HCT116 (cell line): ENCODE data around the gene SLC24A2. TPM values are rescaled to one million over a fixed set of nuclear protein-coding genes. Genes with fewer than 3 reads are reported as not detected.

Experiments used
- ATAC-seq: fragments of 200-7000 bp; cut with Tn5 transposase; 2 replicates; pipeline ENCODE4 v1.9.1; 2020; ENCODE audit warnings: mild to moderate bottlenecking, moderate library complexity
- BruUV-seq: library from RNA; stranded (reverse); fragments of 400-500 nt; replicated peaks from 2 replicates; lab custom pipeline; 2021; lab: Mats Ljungman, UMichigan
- CTCF ChIA-PET: fragments of 300-600 bp; sonication (Branson Sonifier 250); formaldehyde crosslinking; loops from one replicate; lab custom pipeline; 2021; ENCODE audit warnings: antibody characterized with exemption; lab: Charles Lee
- POLR2A ChIA-PET: fragments of 300-600, 350-600 bp; sonication (Branson Sonifier 250); formaldehyde crosslinking; loops from one replicate; lab custom pipeline; 2021; ENCODE audit warnings: antibody characterized with exemption; lab: Charles Lee
- RAD21 ChIA-PET, 2 experiments: fragments of 300-600 bp; sonication (Branson Sonifier 250); formaldehyde crosslinking; loops; one replicate each; lab custom pipeline; 2023; ENCODE audit warnings: low total read pairs in 2 of 2; ENCODE audit not compliant: uncharacterized antibody in 2 of 2, unreplicated experiment in 2 of 2, low non-redundant PET in 1 of 2; lab: Charles Lee
- DNase-seq: peaks from one replicate; pipeline ENCODE4 v3.0.0-alpha.2; 2010; ENCODE audit warnings: low read depth, low spot score
- H2AFZ ChIP-seq: fragments of 200-600 bp; shearing (Covaris generic), sonication (generic); 2 replicates; pipeline ENCODE4 v1.6.1; 2017; ENCODE audit warnings: low read depth, mixed run types, mixed read lengths, antibody characterized with exemption, low read length; ENCODE audit not compliant: poor library complexity, severe bottlenecking
- H3K27ac ChIP-seq: 2 replicates; pipeline ENCODE4 v1.5.1; 2012; ENCODE audit warnings: low read depth, low read length
- H3K27me3 ChIP-seq: fragments of 200-600 bp; sonication (generic); 2 replicates; pipeline ENCODE4 v1.6.1; 2016; ENCODE audit warnings: mixed run types, low read length, mixed read lengths; ENCODE audit not compliant: insufficient read depth
- H3K36me3 ChIP-seq, 2 experiments: fragments of 200-500 bp in 1 of 2; fragments of 200-600 bp in 1 of 2; sonication (Bioruptor generic) in 1 of 2; sonication (generic) in 1 of 2; 2 replicates each; pipeline versions ENCODE4 v1.5.1 to v1.6.1; 2014 to 2016; ENCODE audit warnings: low read length in 2 of 2, inconsistent platforms in 1 of 2, mixed read lengths in 1 of 2, mixed run types in 1 of 2; ENCODE audit not compliant: insufficient read depth in 2 of 2, control insufficient read depth in 1 of 2
- H3K4me1 ChIP-seq, 2 experiments: fragments of 200-600 bp in 1 of 2; sonication (generic) in 1 of 2; 2 replicates each; pipeline versions ENCODE4 v1.5.1 to v1.6.1; 2012 to 2017; ENCODE audit warnings: low read length in 2 of 2, inconsistent platforms in 1 of 2, mild to moderate bottlenecking in 1 of 2, mixed read lengths in 1 of 2, mixed run types in 1 of 2, moderate library complexity in 1 of 2; ENCODE audit not compliant: insufficient read depth in 2 of 2, control insufficient read depth in 1 of 2
- H3K4me2 ChIP-seq: fragments of 200-600 bp; sonication (generic); 2 replicates; pipeline ENCODE4 v1.6.1; 2017; ENCODE audit warnings: mixed run types, low read length, mixed read lengths
- H3K4me3 ChIP-seq, 2 experiments: fragments of 200-600 bp in 1 of 2; sonication (generic) in 1 of 2; replicated peaks in 1 of 2; 2 replicates each; pipeline ENCODE4 v1.5.1; 2011 to 2016; ENCODE audit warnings: low read length in 2 of 2, control low read depth in 1 of 2, low read depth in 1 of 2, mild to moderate bottlenecking in 1 of 2, mixed read lengths in 1 of 2, mixed run types in 1 of 2
- H3K79me2 ChIP-seq: fragments of 200-600 bp; sonication (generic); 2 replicates; pipeline ENCODE4 v1.6.1; 2017; ENCODE audit warnings: mild to moderate bottlenecking, mixed run types, low read length, moderate library complexity, mixed read lengths; ENCODE audit not compliant: insufficient read depth
- H3K9ac ChIP-seq: fragments of 200-600 bp; sonication (generic); 2 replicates; pipeline ENCODE4 v1.6.1; 2016; ENCODE audit warnings: low read length, mixed read lengths
- H3K9me2 ChIP-seq: fragments of 200-600 bp; sonication (generic), shearing (Covaris generic); 2 replicates; pipeline ENCODE4 v1.6.1; 2017; ENCODE audit warnings: mixed run types, mild to moderate bottlenecking, moderate library complexity; ENCODE audit not compliant: insufficient read depth
- H3K9me3 ChIP-seq, 2 experiments: fragments of 200-500 bp in 1 of 2; fragments of 200-600 bp in 1 of 2; sonication (Bioruptor generic) in 1 of 2; sonication (generic) in 1 of 2; 2 replicates each; pipeline ENCODE4 v1.6.1; 2014 to 2017; ENCODE audit warnings: low read length in 2 of 2, mixed read lengths in 2 of 2, inconsistent platforms in 1 of 2, low read depth in 1 of 2, mild to moderate bottlenecking in 1 of 2, mixed run types in 1 of 2, moderate library complexity in 1 of 2; ENCODE audit not compliant: control insufficient read depth in 1 of 2, insufficient read depth in 1 of 2
- H4K20me1 ChIP-seq: fragments of 200-600 bp; sonication (generic), shearing (Covaris generic); 2 replicates; pipeline ENCODE4 v1.6.1; 2017; ENCODE audit warnings: mixed run types, mild to moderate bottlenecking, moderate library complexity; ENCODE audit not compliant: insufficient read depth
- ATF3 ChIP-seq: IDR thresholded peaks from 2 replicates; pipeline ENCODE4 v1.6.1; 2012
- CBX3 ChIP-seq: IDR thresholded peaks from 2 replicates; pipeline ENCODE4 v1.6.1; 2012; ENCODE audit warnings: low read depth
- CTCF ChIP-seq, 3 experiments: fragments of 200-600 bp in 1 of 3; sonication (generic) in 1 of 3; IDR thresholded peaks in 2 of 3; conservative IDR thresholded peaks in 1 of 3; 2 replicates each; pipeline ENCODE4 v1.5.1; 2012 to 2017; ENCODE audit warnings: low read depth in 2 of 3, low read length in 2 of 3, antibody characterized with exemption in 1 of 3, borderline replicate concordance in 1 of 3, control low read depth in 1 of 3, mild to moderate bottlenecking in 1 of 3, mixed read lengths in 1 of 3, mixed run types in 1 of 3, moderate library complexity in 1 of 3; ENCODE audit not compliant: insufficient read depth in 1 of 3
- RAD21 ChIP-seq: IDR thresholded peaks from 2 replicates; pipeline ENCODE4 v1.6.1; 2012; ENCODE audit warnings: low read depth, mild to moderate bottlenecking
- SP1 ChIP-seq: IDR thresholded peaks from 2 replicates; pipeline ENCODE4 v1.6.1; 2012; ENCODE audit warnings: low read depth
- ZBTB33 ChIP-seq: IDR thresholded peaks from 2 replicates; pipeline ENCODE4 v1.6.1; 2011; ENCODE audit warnings: mild to moderate bottlenecking, low read length, moderate library complexity; ENCODE audit not compliant: insufficient replicate concordance; ENCODE audit errors: extremely low read depth
- intact Hi-C: fragments of 100-400 bp; cut with micrococcal nuclease; formaldehyde crosslinking; loops from 2 replicates; pipeline ENCODE4 v1.10.0; 2022
- total RNA-seq: library from RNA; stranded (reverse); gene quantifications from one replicate; pipeline ENCODE4 v1.2.1, GENCODE V29; 2021; ENCODE audit not compliant: unreplicated experiment

Gene SLC24A2
- total RNA-seq, 1 experiment from 2014 or later, result not detected

- no peak overlapping the region for H2AFZ ChIP-seq
- intact Hi-C loops, result loop anchor here (10.0 kb wide), 1 partner anchor 64 kb away; no protein-coding TSS in a partner anchor
- H3K4me2 ChIP-seq, result no peak overlapping the region
- DNase-seq (no peak), ATAC-seq (no peak)
- H3K4me1 ChIP-seq, result no peaks in the 10 kb centered on the region
- RAD21 ChIA-PET, result no interaction called here
- H4K20me1 ChIP-seq, result no peaks in the 10 kb centered on the region
- H3K27ac ChIP-seq, result no peak overlapping the region
- H3K9me2 ChIP-seq, result no peaks in the 10 kb centered on the region
- H3K9ac ChIP-seq, result no peak overlapping the region
- peaks cover 31% of the 10 kb centered on the region; the same call in 1 of the 2 replicates for H3K27me3 ChIP-seq
- H3K36me3 ChIP-seq, result no peaks in the 10 kb centered on the region
- TF ChIP-seq RAD21 (no peak), SP1 (no peak), ATF3 (no peak), CTCF (IDR thresholded peaks at IDR 0.05 in 2 of 3, conservative IDR thresholded peaks at IDR 0.05 in 1 of 3; ENCODE audit: borderline replicate concordance in 1 of 3, insufficient read depth in 1 of 3, low read depth in 2 of 3, low read length in 2 of 3) (no peak), ZBTB33 (no peak), CBX3 (no peak)
- BruUV-seq, result no TSS peak
- H3K9me3 ChIP-seq, result no peaks in the 10 kb centered on the region
- no peaks in the 10 kb centered on the region for H3K79me2 ChIP-seq
- CTCF ChIA-PET, result no interaction called here
- POLR2A ChIA-PET, result no interaction called here
- H3K4me3 ChIP-seq, result no peak overlapping the region
Observed at GRCh38 chr9:19800884-19801283, 12.0 kb upstream of the SLC24A2 start.
